GM23338 (cell line): ENCODE data around the gene GUCA2A. TPM values are rescaled to one million over a fixed set of nuclear protein-coding genes. Genes with fewer than 3 reads are reported as not detected.

Experiments used
- ATAC-seq: fragments of 200-7000 bp; cut with Tn5 transposase; 3 replicates; pipeline ENCODE4 v1.9.1; 2020
- DNase-seq: peaks from one replicate; pipeline ENCODE4 v3.0.0-alpha.2; 2015; ENCODE audit warnings: low spot score
- H2AFZ ChIP-seq: fragments of 200-600 bp; sonication (generic); 2 replicates; pipeline ENCODE4 v1.8.0; 2016; ENCODE audit warnings: antibody characterized with exemption, mild to moderate bottlenecking, moderate library complexity
- H3F3A ChIP-seq: fragments of 200-600 bp; sonication (generic); replicated peaks from 2 replicates; pipeline ENCODE4 v1.8.0; 2017; ENCODE audit warnings: antibody characterized with exemption, mixed run types, low read depth
- H3K27ac ChIP-seq: fragments of 200-600 bp; sonication (generic); 2 replicates; pipeline ENCODE4 v1.6.1; 2016; ENCODE audit warnings: low read depth
- H3K27me3 ChIP-seq: fragments of 200-600 bp; sonication (generic); 2 replicates; pipeline ENCODE4 v1.8.0; 2016; ENCODE audit warnings: mild to moderate bottlenecking, mixed run types, moderate library complexity; ENCODE audit not compliant: insufficient read depth
- H3K36me3 ChIP-seq: fragments of 200-600 bp; sonication (generic); 2 replicates; pipeline ENCODE4 v1.8.0; 2016; ENCODE audit warnings: mild to moderate bottlenecking; ENCODE audit not compliant: insufficient read depth
- H3K4me1 ChIP-seq: fragments of 200-600 bp; sonication (generic); 2 replicates; pipeline ENCODE4 v1.8.0; 2016; ENCODE audit warnings: mild to moderate bottlenecking, moderate library complexity; ENCODE audit not compliant: insufficient read depth
- H3K4me2 ChIP-seq: fragments of 200-600 bp; sonication (generic); 2 replicates; pipeline ENCODE4 v1.7.1; 2017; ENCODE audit warnings: mixed run types
- H3K4me3 ChIP-seq: fragments of 200-600 bp; sonication (generic); 2 replicates; pipeline ENCODE4 v1.6.1; 2016; ENCODE audit warnings: mixed run types
- H3K79me2 ChIP-seq: fragments of 200-600 bp; sonication (generic); replicated peaks from 2 replicates; pipeline ENCODE4 v1.8.0; 2017; ENCODE audit warnings: mild to moderate bottlenecking; ENCODE audit not compliant: insufficient read depth
- H3K9me2 ChIP-seq: fragments of 200-600 bp; sonication (generic); 2 replicates; pipeline ENCODE4 v1.8.0; 2017; ENCODE audit not compliant: insufficient read depth
- H4K20me1 ChIP-seq: fragments of 200-600 bp; sonication (generic); replicated peaks from 2 replicates; pipeline ENCODE4 v1.8.0; 2017; ENCODE audit warnings: mild to moderate bottlenecking; ENCODE audit not compliant: insufficient read depth
- H3K27ac Mint-ChIP-seq: 2 replicates; pipeline ENCODE4 v1.8.0; 2020; ENCODE audit warnings: inconsistent platforms, mild to moderate bottlenecking, moderate library complexity, mixed read lengths
- H3K27me3 Mint-ChIP-seq: 3 replicates; pipeline ENCODE4 v1.8.0; 2022; ENCODE audit warnings: low read depth, mild to moderate bottlenecking, moderate library complexity, mixed read lengths, inconsistent platforms; ENCODE audit not compliant: insufficient read depth, poor library complexity
- H3K36me3 Mint-ChIP-seq: 3 replicates; pipeline ENCODE4 v1.8.0; 2021; ENCODE audit warnings: low read depth, mild to moderate bottlenecking, inconsistent platforms, moderate library complexity, mixed read lengths
- H3K4me1 Mint-ChIP-seq: 3 replicates; pipeline ENCODE4 v1.8.0; 2020; ENCODE audit warnings: mild to moderate bottlenecking, inconsistent platforms, mixed read lengths
- H3K4me3 Mint-ChIP-seq: 3 replicates; pipeline ENCODE4 v1.8.0; 2021; ENCODE audit warnings: moderate library complexity, mild to moderate bottlenecking, inconsistent platforms, mixed read lengths
- H3K9me3 Mint-ChIP-seq: 3 replicates; pipeline ENCODE4 v1.8.0; 2020; ENCODE audit warnings: moderate library complexity, mild to moderate bottlenecking, inconsistent platforms, mixed read lengths
- CREB1 ChIP-seq: fragments of 250-450 bp; sonication (Bioruptor Pico); IDR thresholded peaks from 2 replicates; pipeline ENCODE4 v1.5.0; 2020; ENCODE audit warnings: low read depth, mild to moderate bottlenecking, moderate library complexity
- EZH2 ChIP-seq: fragments of 200-600 bp; sonication (generic); IDR thresholded peaks from one replicate; pipeline ENCODE4 v1.8.0; 2017; ENCODE audit warnings: antibody characterized with exemption, mild to moderate bottlenecking, low read depth; ENCODE audit not compliant: unreplicated experiment
- EZH2phosphoT487 ChIP-seq: fragments of 200-600 bp; sonication (generic); IDR thresholded peaks from one replicate; pipeline ENCODE4 v1.8.1; 2018; ENCODE audit warnings: antibody characterized with exemption; ENCODE audit not compliant: unreplicated experiment
- JUNB ChIP-seq: IDR thresholded peaks from one replicate; pipeline ENCODE4 v1.6.1; 2016; ENCODE audit warnings: antibody characterized with exemption; ENCODE audit not compliant: unreplicated experiment
- NANOG ChIP-seq: IDR thresholded peaks from 2 replicates; pipeline ENCODE4 v1.6.1; 2016; ENCODE audit warnings: antibody characterized with exemption, borderline replicate concordance
- POLR2AphosphoS5 ChIP-seq: IDR thresholded peaks from 2 replicates; pipeline ENCODE4 v1.6.1; 2016; ENCODE audit warnings: antibody characterized with exemption, low read depth
- STAT1 ChIP-seq: IDR thresholded peaks from one replicate; pipeline ENCODE4 v1.6.1; 2016; ENCODE audit warnings: antibody characterized with exemption; ENCODE audit not compliant: unreplicated experiment
- ZNF114 ChIP-seq: fragments of 250-450 bp; sonication (Bioruptor Pico); IDR thresholded peaks from 2 replicates; pipeline ENCODE4 v1.5.0; 2020; ENCODE audit warnings: mild to moderate bottlenecking, moderate library complexity
- ZNF331 ChIP-seq: fragments of 250-450 bp; sonication (Bioruptor Pico); IDR thresholded peaks from 2 replicates; pipeline ENCODE4 v1.5.0; 2020; ENCODE audit warnings: low read depth, mild to moderate bottlenecking, moderate library complexity
- polyA plus RNA-seq: library from polyadenylated mRNA; unstranded; fragments of >200 nt; fragmentation: Nextera tagmentation; extraction: Ambion mirVana; gene quantifications from 2 replicates; pipeline ENCODE4 v1.2.1, GENCODE V29; 2016
- total RNA-seq: library from RNA; depleted of rRNA; stranded (reverse); fragments of >200 nt; shearing (Covaris generic); gene quantifications from 2 replicates; pipeline ENCODE4 v1.2.3, GENCODE V29; 2014
- TF ChIP-seq, protein P1 (sequence below): IDR thresholded peaks from one replicate; pipeline ENCODE4 v1.6.1; 2018; ENCODE audit warnings: antibody characterized with exemption; ENCODE audit not compliant: unreplicated experiment
- TF ChIP-seq, protein P2 (sequence below): fragments of 250-450 bp; sonication (Bioruptor Pico); IDR thresholded peaks from 2 replicates; pipeline ENCODE4 v1.5.0; 2020; ENCODE audit warnings: mild to moderate bottlenecking, moderate library complexity
- TF ChIP-seq, protein P3 (sequence below): IDR thresholded peaks from 2 replicates; pipeline ENCODE4 v1.6.1; 2016; ENCODE audit warnings: antibody characterized with exemption
- TF ChIP-seq, protein P4 (sequence below), 2 experiments: fragments of 200-600 bp in 1 of 2; sonication (generic) in 1 of 2; conservative IDR thresholded peaks; 2 replicates each; pipeline versions ENCODE4 v1.5.1 to v1.6.1; 2016 to 2017; ENCODE audit warnings: antibody characterized with exemption in 2 of 2, low read depth in 2 of 2, mild to moderate bottlenecking in 2 of 2, moderate library complexity in 1 of 2

Gene GUCA2A
- total and polyA plus RNA-seq, 2 experiments from 2014 or later, result not detected

DNA sequence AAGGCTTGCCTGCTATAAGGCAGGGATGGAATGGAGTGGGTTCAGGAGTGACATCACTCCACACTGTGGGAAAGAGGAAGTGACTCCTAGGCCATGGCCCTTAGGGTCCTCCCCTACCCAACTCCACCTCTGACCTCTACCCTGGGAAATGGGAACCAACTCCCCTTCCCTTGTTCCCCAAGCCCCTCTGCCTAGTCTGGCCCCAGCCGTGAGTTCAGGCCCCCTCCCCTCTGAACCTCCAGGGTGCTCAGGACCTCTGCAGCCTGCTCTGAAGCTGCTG, 3.8 kb upstream of the GUCA2A start:
- Histone ChIP-seq H3K4me2 (no peak overlapping the region), H3K27ac (no peak overlapping the region), H3K4me3 (no peak overlapping the region), H3K4me1 (no peaks in the 10 kb centered on the region), H3K27me3 (no peaks in the 10 kb centered on the region), H3F3A (no peaks in the 10 kb centered on the region), H3K36me3 (no peaks in the 10 kb centered on the region), H3K79me2 (no peaks in the 10 kb centered on the region), H4K20me1 (no peaks in the 10 kb centered on the region), H3K9me2 (no peaks in the 10 kb centered on the region), H2AFZ (no peak overlapping the region)
- Mint-ChIP-seq H3K36me3 (no peaks in the 10 kb centered on the region), H3K9me3 (no peaks in the 10 kb centered on the region; the same call in 2 of the 3 replicates), H3K27ac (no peak overlapping the region), H3K27me3 (peaks cover 11% of the 10 kb centered on the region), H3K4me3 (no peak overlapping the region), H3K4me1 (peaks cover 4% of the 10 kb centered on the region; the same call in 2 of the 3 replicates)
- DNase-seq, result no peak
- TF ChIP-seq STAT1, result no peak
- TF ChIP-seq, protein P1, sequence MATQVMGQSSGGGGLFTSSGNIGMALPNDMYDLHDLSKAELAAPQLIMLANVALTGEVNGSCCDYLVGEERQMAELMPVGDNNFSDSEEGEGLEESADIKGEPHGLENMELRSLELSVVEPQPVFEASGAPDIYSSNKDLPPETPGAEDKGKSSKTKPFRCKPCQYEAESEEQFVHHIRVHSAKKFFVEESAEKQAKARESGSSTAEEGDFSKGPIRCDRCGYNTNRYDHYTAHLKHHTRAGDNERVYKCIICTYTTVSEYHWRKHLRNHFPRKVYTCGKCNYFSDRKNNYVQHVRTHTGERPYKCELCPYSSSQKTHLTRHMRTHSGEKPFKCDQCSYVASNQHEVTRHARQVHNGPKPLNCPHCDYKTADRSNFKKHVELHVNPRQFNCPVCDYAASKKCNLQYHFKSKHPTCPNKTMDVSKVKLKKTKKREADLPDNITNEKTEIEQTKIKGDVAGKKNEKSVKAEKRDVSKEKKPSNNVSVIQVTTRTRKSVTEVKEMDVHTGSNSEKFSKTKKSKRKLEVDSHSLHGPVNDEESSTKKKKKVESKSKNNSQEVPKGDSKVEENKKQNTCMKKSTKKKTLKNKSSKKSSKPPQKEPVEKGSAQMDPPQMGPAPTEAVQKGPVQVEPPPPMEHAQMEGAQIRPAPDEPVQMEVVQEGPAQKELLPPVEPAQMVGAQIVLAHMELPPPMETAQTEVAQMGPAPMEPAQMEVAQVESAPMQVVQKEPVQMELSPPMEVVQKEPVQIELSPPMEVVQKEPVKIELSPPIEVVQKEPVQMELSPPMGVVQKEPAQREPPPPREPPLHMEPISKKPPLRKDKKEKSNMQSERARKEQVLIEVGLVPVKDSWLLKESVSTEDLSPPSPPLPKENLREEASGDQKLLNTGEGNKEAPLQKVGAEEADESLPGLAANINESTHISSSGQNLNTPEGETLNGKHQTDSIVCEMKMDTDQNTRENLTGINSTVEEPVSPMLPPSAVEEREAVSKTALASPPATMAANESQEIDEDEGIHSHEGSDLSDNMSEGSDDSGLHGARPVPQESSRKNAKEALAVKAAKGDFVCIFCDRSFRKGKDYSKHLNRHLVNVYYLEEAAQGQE, result no peak
- no peak for TF ChIP-seq ZNF114
- TF ChIP-seq EZH2, result no peak
- no peak for TF ChIP-seq POLR2AphosphoS5
- TF ChIP-seq NANOG, result no peak
- TF ChIP-seq JUNB, result no peak
- TF ChIP-seq, protein P2, sequence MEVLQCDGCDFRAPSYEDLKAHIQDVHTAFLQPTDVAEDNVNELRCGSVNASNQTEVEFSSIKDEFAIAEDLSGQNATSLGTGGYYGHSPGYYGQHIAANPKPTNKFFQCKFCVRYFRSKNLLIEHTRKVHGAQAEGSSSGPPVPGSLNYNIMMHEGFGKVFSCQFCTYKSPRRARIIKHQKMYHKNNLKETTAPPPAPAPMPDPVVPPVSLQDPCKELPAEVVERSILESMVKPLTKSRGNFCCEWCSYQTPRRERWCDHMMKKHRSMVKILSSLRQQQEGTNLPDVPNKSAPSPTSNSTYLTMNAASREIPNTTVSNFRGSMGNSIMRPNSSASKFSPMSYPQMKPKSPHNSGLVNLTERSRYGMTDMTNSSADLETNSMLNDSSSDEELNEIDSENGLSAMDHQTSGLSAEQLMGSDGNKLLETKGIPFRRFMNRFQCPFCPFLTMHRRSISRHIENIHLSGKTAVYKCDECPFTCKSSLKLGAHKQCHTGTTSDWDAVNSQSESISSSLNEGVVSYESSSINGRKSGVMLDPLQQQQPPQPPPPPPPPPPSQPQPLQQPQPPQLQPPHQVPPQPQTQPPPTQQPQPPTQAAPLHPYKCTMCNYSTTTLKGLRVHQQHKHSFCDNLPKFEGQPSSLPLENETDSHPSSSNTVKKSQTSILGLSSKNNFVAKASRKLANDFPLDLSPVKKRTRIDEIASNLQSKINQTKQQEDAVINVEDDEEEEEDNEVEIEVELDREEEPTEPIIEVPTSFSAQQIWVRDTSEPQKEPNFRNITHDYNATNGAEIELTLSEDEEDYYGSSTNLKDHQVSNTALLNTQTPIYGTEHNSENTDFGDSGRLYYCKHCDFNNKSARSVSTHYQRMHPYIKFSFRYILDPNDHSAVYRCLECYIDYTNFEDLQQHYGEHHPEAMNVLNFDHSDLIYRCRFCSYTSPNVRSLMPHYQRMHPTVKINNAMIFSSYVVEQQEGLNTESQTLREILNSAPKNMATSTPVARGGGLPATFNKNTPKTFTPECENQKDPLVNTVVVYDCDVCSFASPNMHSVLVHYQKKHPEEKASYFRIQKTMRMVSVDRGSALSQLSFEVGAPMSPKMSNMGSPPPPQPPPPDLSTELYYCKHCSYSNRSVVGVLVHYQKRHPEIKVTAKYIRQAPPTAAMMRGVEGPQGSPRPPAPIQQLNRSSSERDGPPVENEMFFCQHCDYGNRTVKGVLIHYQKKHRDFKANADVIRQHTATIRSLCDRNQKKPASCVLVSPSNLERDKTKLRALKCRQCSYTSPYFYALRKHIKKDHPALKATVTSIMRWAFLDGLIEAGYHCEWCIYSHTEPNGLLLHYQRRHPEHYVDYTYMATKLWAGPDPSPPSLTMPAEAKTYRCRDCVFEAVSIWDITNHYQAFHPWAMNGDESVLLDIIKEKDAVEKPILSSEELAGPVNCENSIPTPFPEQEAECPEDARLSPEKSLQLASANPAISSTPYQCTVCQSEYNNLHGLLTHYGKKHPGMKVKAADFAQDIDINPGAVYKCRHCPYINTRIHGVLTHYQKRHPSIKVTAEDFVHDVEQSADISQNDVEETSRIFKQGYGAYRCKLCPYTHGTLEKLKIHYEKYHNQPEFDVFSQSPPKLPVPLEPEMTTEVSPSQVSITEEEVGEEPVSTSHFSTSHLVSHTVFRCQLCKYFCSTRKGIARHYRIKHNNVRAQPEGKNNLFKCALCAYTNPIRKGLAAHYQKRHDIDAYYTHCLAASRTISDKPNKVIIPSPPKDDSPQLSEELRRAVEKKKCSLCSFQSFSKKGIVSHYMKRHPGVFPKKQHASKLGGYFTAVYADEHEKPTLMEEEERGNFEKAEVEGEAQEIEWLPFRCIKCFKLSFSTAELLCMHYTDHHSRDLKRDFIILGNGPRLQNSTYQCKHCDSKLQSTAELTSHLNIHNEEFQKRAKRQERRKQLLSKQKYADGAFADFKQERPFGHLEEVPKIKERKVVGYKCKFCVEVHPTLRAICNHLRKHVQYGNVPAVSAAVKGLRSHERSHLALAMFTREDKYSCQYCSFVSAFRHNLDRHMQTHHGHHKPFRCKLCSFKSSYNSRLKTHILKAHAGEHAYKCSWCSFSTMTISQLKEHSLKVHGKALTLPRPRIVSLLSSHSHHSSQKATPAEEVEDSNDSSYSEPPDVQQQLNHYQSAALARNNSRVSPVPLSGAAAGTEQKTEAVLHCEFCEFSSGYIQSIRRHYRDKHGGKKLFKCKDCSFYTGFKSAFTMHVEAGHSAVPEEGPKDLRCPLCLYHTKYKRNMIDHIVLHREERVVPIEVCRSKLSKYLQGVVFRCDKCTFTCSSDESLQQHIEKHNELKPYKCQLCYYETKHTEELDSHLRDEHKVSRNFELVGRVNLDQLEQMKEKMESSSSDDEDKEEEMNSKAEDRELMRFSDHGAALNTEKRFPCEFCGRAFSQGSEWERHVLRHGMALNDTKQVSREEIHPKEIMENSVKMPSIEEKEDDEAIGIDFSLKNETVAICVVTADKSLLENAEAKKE, result no peak
- TF ChIP-seq, protein P3, sequence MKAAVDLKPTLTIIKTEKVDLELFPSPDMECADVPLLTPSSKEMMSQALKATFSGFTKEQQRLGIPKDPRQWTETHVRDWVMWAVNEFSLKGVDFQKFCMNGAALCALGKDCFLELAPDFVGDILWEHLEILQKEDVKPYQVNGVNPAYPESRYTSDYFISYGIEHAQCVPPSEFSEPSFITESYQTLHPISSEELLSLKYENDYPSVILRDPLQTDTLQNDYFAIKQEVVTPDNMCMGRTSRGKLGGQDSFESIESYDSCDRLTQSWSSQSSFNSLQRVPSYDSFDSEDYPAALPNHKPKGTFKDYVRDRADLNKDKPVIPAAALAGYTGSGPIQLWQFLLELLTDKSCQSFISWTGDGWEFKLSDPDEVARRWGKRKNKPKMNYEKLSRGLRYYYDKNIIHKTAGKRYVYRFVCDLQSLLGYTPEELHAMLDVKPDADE, result no peak
- TF ChIP-seq EZH2phosphoT487, result no peak
- TF ChIP-seq, protein P4, sequence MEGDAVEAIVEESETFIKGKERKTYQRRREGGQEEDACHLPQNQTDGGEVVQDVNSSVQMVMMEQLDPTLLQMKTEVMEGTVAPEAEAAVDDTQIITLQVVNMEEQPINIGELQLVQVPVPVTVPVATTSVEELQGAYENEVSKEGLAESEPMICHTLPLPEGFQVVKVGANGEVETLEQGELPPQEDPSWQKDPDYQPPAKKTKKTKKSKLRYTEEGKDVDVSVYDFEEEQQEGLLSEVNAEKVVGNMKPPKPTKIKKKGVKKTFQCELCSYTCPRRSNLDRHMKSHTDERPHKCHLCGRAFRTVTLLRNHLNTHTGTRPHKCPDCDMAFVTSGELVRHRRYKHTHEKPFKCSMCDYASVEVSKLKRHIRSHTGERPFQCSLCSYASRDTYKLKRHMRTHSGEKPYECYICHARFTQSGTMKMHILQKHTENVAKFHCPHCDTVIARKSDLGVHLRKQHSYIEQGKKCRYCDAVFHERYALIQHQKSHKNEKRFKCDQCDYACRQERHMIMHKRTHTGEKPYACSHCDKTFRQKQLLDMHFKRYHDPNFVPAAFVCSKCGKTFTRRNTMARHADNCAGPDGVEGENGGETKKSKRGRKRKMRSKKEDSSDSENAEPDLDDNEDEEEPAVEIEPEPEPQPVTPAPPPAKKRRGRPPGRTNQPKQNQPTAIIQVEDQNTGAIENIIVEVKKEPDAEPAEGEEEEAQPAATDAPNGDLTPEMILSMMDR (conservative IDR thresholded peaks at IDR 0.05; ENCODE audit: low read depth in 2 of 2), result no peak
- TF ChIP-seq ZNF331 (CRISPR knock-in tag), result no peak
- no peak for TF ChIP-seq CREB1 (CRISPR knock-in tag)
- no peak for ATAC-seq
